GM12878 (cell line): ENCODE measurements around the gene GAS2. TPM values are rescaled to one million over a fixed set of nuclear protein-coding genes. Genes with fewer than 3 reads are reported as not detected.

Experiments
- ATAC-seq: fragments of 200-7000 bp; cut with Tn5 transposase; 3 replicates; pipeline ENCODE4 v1.9.1; 2020; ENCODE audit warnings: mild to moderate bottlenecking, moderate library complexity
- BruUV-seq: library from RNA; stranded (reverse); fragments of 400-500 nt; replicated peaks from 2 replicates; lab custom pipeline; 2021; lab: Mats Ljungman, UMichigan
- CTCF ChIA-PET: fragments of 300-600 bp; sonication (Branson Sonifier 250); formaldehyde crosslinking; extraction: SDS; loops from one replicate; lab custom pipeline; 2021; ENCODE audit warnings: inconsistent platforms; lab: Yijun Ruan, JAX
- POLR2A ChIA-PET: fragments of 350-600 bp; formaldehyde crosslinking; extraction: SDS; loops from one replicate; lab custom pipeline; 2021; ENCODE audit warnings: inconsistent platforms; lab: Charles Lee
- RAD21 ChIA-PET: fragments of 300-600 bp; sonication (Branson Sonifier 250); formaldehyde crosslinking; loops from one replicate; lab custom pipeline; 2023; ENCODE audit warnings: antibody characterized with exemption; ENCODE audit not compliant: unreplicated experiment; lab: Charles Lee
- SMC1A ChIA-PET: fragments of 300-600 bp; sonication (Branson Sonifier 250); formaldehyde crosslinking; loops from one replicate; lab custom pipeline; 2023; ENCODE audit not compliant: unreplicated experiment, uncharacterized antibody; lab: Charles Lee
- DNase-seq: peaks from one replicate; pipeline ENCODE4 v3.0.0-alpha.2; 2011; ENCODE audit warnings: low read depth, low spot score
- FAIRE-seq: peaks from 3 replicates; lab custom pipeline; 2011; peaks lifted over from hg19 to GRCh38; lab: Jason Lieb, UNC
- H2AFZ ChIP-seq: 2 replicates; pipeline ENCODE4 v1.6.0; 2011; ENCODE audit warnings: low read depth, low read length, control low read depth; ENCODE audit not compliant: control insufficient read depth
- H3K27ac ChIP-seq: 2 replicates; pipeline ENCODE4 v1.5.1; 2011; ENCODE audit warnings: control low read depth; ENCODE audit not compliant: control insufficient read depth, insufficient read depth
- H3K27me3 ChIP-seq, 2 experiments: replicated peaks in 1 of 2; 2 replicates each; pipeline versions ENCODE4 v1.6.0 to v1.6.1; 2011; ENCODE audit warnings: low read length in 1 of 2; ENCODE audit not compliant: control insufficient read depth in 2 of 2, insufficient read depth in 2 of 2
- H3K36me3 ChIP-seq, 2 experiments: 2 replicates each; pipeline ENCODE4 v1.5.1; 2011; ENCODE audit warnings: low read length in 1 of 2; ENCODE audit not compliant: control insufficient read depth in 2 of 2, insufficient read depth in 2 of 2
- H3K4me1 ChIP-seq: 2 replicates; pipeline ENCODE4 v1.6.1; 2011; ENCODE audit warnings: mild to moderate bottlenecking, low read length, moderate library complexity, mixed read lengths; ENCODE audit not compliant: control insufficient read depth, insufficient read depth
- H3K4me2 ChIP-seq: 2 replicates; pipeline ENCODE4 v1.6.0; 2011; ENCODE audit warnings: control low read depth; ENCODE audit not compliant: control insufficient read depth, insufficient read depth
- H3K4me3 ChIP-seq: fragments of 200-600 bp; sonication (generic); 2 replicates; pipeline ENCODE4 v1.5.1; 2016
- H3K79me2 ChIP-seq: 2 replicates; pipeline ENCODE4 v1.6.0; 2011; ENCODE audit warnings: low read length; ENCODE audit not compliant: control insufficient read depth, insufficient read depth
- H3K9ac ChIP-seq: 2 replicates; pipeline ENCODE4 v1.8.0; 2011; ENCODE audit warnings: low read length, control low read depth, mixed read lengths; ENCODE audit not compliant: control insufficient read depth, insufficient read depth
- H3K9me3 ChIP-seq: replicated peaks from 3 replicates; pipeline ENCODE4 v1.5.1; 2011; ENCODE audit warnings: mild to moderate bottlenecking, low read length; ENCODE audit not compliant: control insufficient read depth, insufficient read depth
- H4K20me1 ChIP-seq: 2 replicates; pipeline ENCODE4 v1.6.0; 2011; ENCODE audit not compliant: control insufficient read depth, insufficient read depth
- BACH1 ChIP-seq: fragments of 450-650 bp; IDR thresholded peaks from 2 replicates; pipeline ENCODE4 v1.6.1; 2017; ENCODE audit warnings: mild to moderate bottlenecking, borderline replicate concordance
- DPF2 ChIP-seq: fragments of 450-650 bp; IDR thresholded peaks from 2 replicates; pipeline ENCODE4 v1.6.1; 2017; ENCODE audit warnings: mild to moderate bottlenecking
- IRF4 ChIP-seq: IDR thresholded peaks from 2 replicates; pipeline ENCODE4 v1.6.1; 2011; ENCODE audit warnings: low read depth, low read length
- IRF5 ChIP-seq: fragments of 450-650 bp; IDR thresholded peaks from 2 replicates; pipeline ENCODE4 v1.6.1; 2017; ENCODE audit warnings: borderline replicate concordance
- MTA3 ChIP-seq: IDR thresholded peaks from 2 replicates; pipeline ENCODE4 v1.6.1; 2012; ENCODE audit warnings: low read length, inconsistent platforms, borderline replicate concordance
- POLR2AphosphoS5 ChIP-seq: IDR thresholded peaks from 2 replicates; pipeline ENCODE4 v1.6.1; 2011; ENCODE audit warnings: mild to moderate bottlenecking, low read length, inconsistent platforms
- RELB ChIP-seq: fragments of 450-650 bp; IDR thresholded peaks from 2 replicates; pipeline ENCODE4 v1.6.1; 2017; ENCODE audit warnings: low read depth, mild to moderate bottlenecking, moderate library complexity
- TAF1 ChIP-seq: IDR thresholded peaks from 2 replicates; pipeline ENCODE4 v1.6.1; 2011; ENCODE audit warnings: mild to moderate bottlenecking, low read depth, low read length, borderline replicate concordance
- USF1 ChIP-seq: IDR thresholded peaks from 2 replicates; pipeline ENCODE4 v1.6.1; 2011; ENCODE audit warnings: borderline replicate concordance, low read depth, mild to moderate bottlenecking, moderate library complexity, mixed read lengths, low read length; ENCODE audit not compliant: insufficient read depth; ENCODE audit errors: extremely low read length
- USF2 ChIP-seq: IDR thresholded peaks from 2 replicates; pipeline ENCODE4 v1.6.1; 2011; ENCODE audit warnings: low read depth, low read length, improper control_type of control experiment, borderline replicate concordance
- ZBTB33 ChIP-seq: fragments of 450-650 bp; IDR thresholded peaks from 2 replicates; pipeline ENCODE4 v1.6.1; 2017; ENCODE audit warnings: mild to moderate bottlenecking
- ZNF687 ChIP-seq: fragments of 450-650 bp; IDR thresholded peaks from 2 replicates; pipeline ENCODE4 v1.6.1; 2017; ENCODE audit warnings: mild to moderate bottlenecking, moderate library complexity
- WGBS: methylation state at CpG from one replicate; pipeline ENCODE4 v1.1.6; 2016; ENCODE audit warnings: low lambda C conversion rate; ENCODE audit not compliant: insufficient replicate concordance, insufficient coverage; ENCODE audit errors: missing lambda C conversion rate; 5-methylcytosine and 5-hydroxymethylcytosine counted together
- in situ Hi-C: fragments of 300-500 bp; cut with MboI; formaldehyde crosslinking; loops from 9 replicates; pipeline ENCODE4 v1.14.3; 2018; ENCODE audit warnings: mixed read lengths
- intact Hi-C: fragments of 100-400 bp; cut with micrococcal nuclease; formaldehyde crosslinking; loops from one replicate; pipeline ENCODE4 v1.14.2; 2022; ENCODE audit not compliant: unreplicated experiment
- polyA plus RNA-seq, 11 experiments: library from polyadenylated mRNA; depleted of rRNA in 4 of 11; unstranded in 6 of 11; stranded (reverse) in 5 of 11; fragments of >200 nt; fragmentation: Nextera tagmentation in 4 of 11; fragmentation: Illumina TruSeq in 1 of 11; extraction: Ambion mirVana in 4 of 11; extraction: Trizol in 1 of 11; gene quantifications; 1 replicate in 1 of 11; 2 replicates in 10 of 11; pipeline versions ENCODE4 v1.2.1 to v1.2.3, GENCODE V29; 2011 to 2016; ENCODE audit warnings: inconsistent platforms in 2 of 11, missing spikeins in 2 of 11, low read depth in 1 of 11
- total RNA-seq, 4 experiments: library from RNA; depleted of rRNA in 3 of 4; stranded (reverse); fragments of >200 nt in 3 of 4; fragmentation: Illumina TruSeq in 1 of 4; extraction: Trizol in 1 of 4; gene quantifications; 2 replicates each; pipeline versions ENCODE4 v1.2.1 to v1.2.3, GENCODE V29; 2013 to 2021

GAS2 gene
- total and polyA plus RNA-seq, 10 of the 15 experiments (the other 5 are each of a cell fraction or from before 2014, with no cell fraction given) = 16.4 to 81.4 (median 26.2) TPM

GRCh38 chr11:22690257-22690656, 23.8 kb downstream of the GAS2 start:
- ChIA-PET CTCF (interaction anchor here (1.0 to 3.8 kb wide), 6 partner anchors 13 to 97 kb away, joined by 4 to 15 read pairs (median 7); no protein-coding TSS in a partner anchor), SMC1A (interaction anchor here (0.7 to 8.3 kb wide), 16 partner anchors 9 to 98 kb away, joined by 3 to 87 read pairs (median 4); no protein-coding TSS in a partner anchor), POLR2A (interaction anchor here (0.6 to 6.4 kb wide), 7 partner anchors 8 to 323 kb away, joined by 3 to 60 read pairs (median 9); no protein-coding TSS in a partner anchor), RAD21 (interaction anchor here (1.3 to 9.4 kb wide), 8 partner anchors 11 to 139 kb away, joined by 4 to 101 read pairs (median 8); partner anchors contain the start of gene SVIP)
- BruUV-seq = no TSS peak
- FAIRE-seq (no peak), DNase-seq (no peak), ATAC-seq (0 out of 3 replicates have a peak, but pooled peaks have one; percentile 27)
- Histone ChIP-seq H3K4me2 (no peak overlapping the region), H2AFZ (no peak overlapping the region), H3K4me1 (no peaks in the 10 kb centered on the region), H3K9me3 (no peaks in the 10 kb centered on the region), H3K36me3 (no peaks in the 10 kb centered on the region), H3K79me2 (no peaks in the 10 kb centered on the region), H3K27me3 (no peaks in the 10 kb centered on the region), H4K20me1 (no peaks in the 10 kb centered on the region), H3K27ac (no peak overlapping the region), H3K9ac (no peak overlapping the region), H3K4me3 (no peak overlapping the region)
- in situ Hi-C loops = no loop called here
- whole genome bisulfite sequencing = 8% methylated on average over 1 of the region's 1 CpG
- intact Hi-C loops = no loop called here
- TF ChIP-seq ZNF687 (no peak), RELB (no peak), DPF2 (no peak), IRF4 (no peak), ZBTB33 (no peak), IRF5 (no peak), POLR2AphosphoS5 (no peak), USF1 (no peak), TAF1 (no peak), MTA3 (no peak), USF2 (no peak), BACH1 (no peak)
